DND-41 (cell line): ENCODE results near the gene RFNG.

Source experiments
- ATAC-seq: fragments of 200-7000 bp; cut with Tn5 transposase; 3 replicates; pipeline ENCODE4 v1.9.1; 2021; ENCODE audit warnings: low read depth; ENCODE audit not compliant: insufficient read depth
- DNase-seq: peaks from one replicate; pipeline ENCODE4 v3.0.0-alpha.2; 2020
- H2AFZ ChIP-seq: 2 replicates; pipeline ENCODE4 v1.6.0; 2012; ENCODE audit warnings: low read depth, low read length
- H3K27ac ChIP-seq: 2 replicates; pipeline ENCODE4 v1.5.1; 2012; ENCODE audit warnings: low read length, inconsistent platforms
- H3K27me3 ChIP-seq: fragments of 200-600 bp; sonication (generic); 2 replicates; pipeline ENCODE4 v1.6.0; 2012; ENCODE audit warnings: low read length, mild to moderate bottlenecking, inconsistent platforms; ENCODE audit not compliant: insufficient read depth, poor library complexity
- H3K36me3 ChIP-seq: 2 replicates; pipeline ENCODE4 v1.5.1; 2012; ENCODE audit warnings: low read length, inconsistent platforms; ENCODE audit not compliant: insufficient read depth
- H3K4me1 ChIP-seq: 2 replicates; pipeline ENCODE4 v1.5.1; 2012; ENCODE audit warnings: mild to moderate bottlenecking, low read length; ENCODE audit not compliant: insufficient read depth
- H3K4me2 ChIP-seq: 2 replicates; pipeline ENCODE4 v1.6.0; 2012; ENCODE audit warnings: mild to moderate bottlenecking, moderate library complexity, low read length, inconsistent platforms; ENCODE audit not compliant: insufficient read depth
- H3K4me3 ChIP-seq, 2 experiments: fragments of 200-600 bp in 1 of 2; shearing (Covaris generic) in 1 of 2; 2 replicates each; pipeline ENCODE4 v1.5.1; 2012 to 2016; ENCODE audit warnings: inconsistent platforms in 2 of 2, low read length in 2 of 2, mild to moderate bottlenecking in 2 of 2, low read depth in 1 of 2, moderate library complexity in 1 of 2
- H3K79me2 ChIP-seq: 2 replicates; pipeline ENCODE4 v1.6.0; 2012; ENCODE audit warnings: low read length, inconsistent platforms; ENCODE audit not compliant: insufficient read depth
- H3K9ac ChIP-seq: 2 replicates; pipeline ENCODE4 v1.6.0; 2012; ENCODE audit warnings: low read depth, mild to moderate bottlenecking, inconsistent platforms, low read length, moderate library complexity
- H3K9me3 ChIP-seq: 2 replicates; pipeline ENCODE4 v1.5.1; 2012; ENCODE audit warnings: low read length, moderate library complexity, mild to moderate bottlenecking, inconsistent platforms; ENCODE audit not compliant: insufficient read depth, severe bottlenecking
- H4K20me1 ChIP-seq: 2 replicates; pipeline ENCODE4 v1.6.0; 2012; ENCODE audit warnings: low read length; ENCODE audit not compliant: insufficient read depth
- EZH2 ChIP-seq: IDR thresholded peaks from 3 replicates; pipeline ENCODE4 v1.6.1; 2012; ENCODE audit warnings: borderline replicate concordance, low read depth, mild to moderate bottlenecking, moderate library complexity, low read length, inconsistent platforms; ENCODE audit not compliant: severe bottlenecking
- TF ChIP-seq, protein P1 (sequence below): IDR thresholded peaks from 2 replicates; pipeline ENCODE4 v1.5.1; 2012; ENCODE audit warnings: borderline replicate concordance, low read length, moderate library complexity, mild to moderate bottlenecking; ENCODE audit not compliant: poor library complexity, severe bottlenecking; ENCODE audit errors: extremely low read depth

RFNG gene

DNA sequence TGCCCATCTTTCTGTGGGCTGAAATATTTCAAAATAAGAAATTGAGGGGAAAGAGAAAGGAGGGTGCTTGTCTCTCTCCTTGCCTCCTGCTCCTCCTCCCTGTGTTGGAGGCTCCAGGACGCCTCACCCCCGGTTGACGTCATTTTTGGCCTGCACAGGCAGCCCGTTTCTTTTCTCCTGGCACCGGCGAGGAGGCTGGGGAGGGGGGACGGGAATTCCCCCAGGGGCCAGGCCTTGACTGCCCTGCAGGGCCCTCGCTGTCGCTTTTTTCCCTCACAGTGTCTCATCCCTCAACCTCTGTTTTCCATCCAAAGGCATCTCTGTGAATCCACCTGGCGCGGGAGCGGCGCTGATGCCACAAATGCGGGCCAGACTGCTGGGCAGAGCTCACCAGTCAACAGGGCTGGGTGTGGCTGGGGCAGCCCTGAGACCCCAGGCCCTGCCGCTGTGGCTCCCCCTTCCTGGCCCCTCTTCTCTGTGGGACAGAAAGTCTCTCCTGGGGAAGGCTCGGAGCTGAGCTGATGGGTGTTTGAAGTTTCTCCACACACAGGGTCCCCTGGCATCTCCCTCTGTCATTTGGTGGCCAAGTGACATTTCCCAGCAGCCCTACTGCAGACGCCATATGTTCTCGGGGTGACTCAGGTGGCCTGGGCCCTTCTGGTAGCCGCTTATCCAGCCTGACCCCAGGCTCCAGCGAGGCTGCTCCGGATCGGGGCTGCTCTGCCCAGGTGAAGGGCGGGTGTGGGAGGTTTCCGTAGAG is 45.0 kb downstream of the RFNG start:
- H3K27me3 ChIP-seq, result no peaks in the 10 kb centered on the region
- no peak overlapping the region for H3K4me3 ChIP-seq
- DNase-seq (no peak), ATAC-seq (no peak)
- no peaks in the 10 kb centered on the region for H3K79me2 ChIP-seq
- no peak overlapping the region for H3K9ac ChIP-seq
- H4K20me1 ChIP-seq, result 0 out of 2 replicates have a peak, but pooled peaks cover 4% of the 10 kb centered on the region
- no peaks in the 10 kb centered on the region for H3K9me3 ChIP-seq
- no peak overlapping the region for H3K4me2 ChIP-seq
- H2AFZ ChIP-seq, result no peak overlapping the region
- H3K27ac ChIP-seq, result no peak overlapping the region
- H3K36me3 ChIP-seq, result no peaks in the 10 kb centered on the region
- TF ChIP-seq, protein P1, sequence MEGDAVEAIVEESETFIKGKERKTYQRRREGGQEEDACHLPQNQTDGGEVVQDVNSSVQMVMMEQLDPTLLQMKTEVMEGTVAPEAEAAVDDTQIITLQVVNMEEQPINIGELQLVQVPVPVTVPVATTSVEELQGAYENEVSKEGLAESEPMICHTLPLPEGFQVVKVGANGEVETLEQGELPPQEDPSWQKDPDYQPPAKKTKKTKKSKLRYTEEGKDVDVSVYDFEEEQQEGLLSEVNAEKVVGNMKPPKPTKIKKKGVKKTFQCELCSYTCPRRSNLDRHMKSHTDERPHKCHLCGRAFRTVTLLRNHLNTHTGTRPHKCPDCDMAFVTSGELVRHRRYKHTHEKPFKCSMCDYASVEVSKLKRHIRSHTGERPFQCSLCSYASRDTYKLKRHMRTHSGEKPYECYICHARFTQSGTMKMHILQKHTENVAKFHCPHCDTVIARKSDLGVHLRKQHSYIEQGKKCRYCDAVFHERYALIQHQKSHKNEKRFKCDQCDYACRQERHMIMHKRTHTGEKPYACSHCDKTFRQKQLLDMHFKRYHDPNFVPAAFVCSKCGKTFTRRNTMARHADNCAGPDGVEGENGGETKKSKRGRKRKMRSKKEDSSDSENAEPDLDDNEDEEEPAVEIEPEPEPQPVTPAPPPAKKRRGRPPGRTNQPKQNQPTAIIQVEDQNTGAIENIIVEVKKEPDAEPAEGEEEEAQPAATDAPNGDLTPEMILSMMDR, result no peak
- no peak for TF ChIP-seq EZH2
- H3K4me1 ChIP-seq, result no peaks in the 10 kb centered on the region

DNA sequence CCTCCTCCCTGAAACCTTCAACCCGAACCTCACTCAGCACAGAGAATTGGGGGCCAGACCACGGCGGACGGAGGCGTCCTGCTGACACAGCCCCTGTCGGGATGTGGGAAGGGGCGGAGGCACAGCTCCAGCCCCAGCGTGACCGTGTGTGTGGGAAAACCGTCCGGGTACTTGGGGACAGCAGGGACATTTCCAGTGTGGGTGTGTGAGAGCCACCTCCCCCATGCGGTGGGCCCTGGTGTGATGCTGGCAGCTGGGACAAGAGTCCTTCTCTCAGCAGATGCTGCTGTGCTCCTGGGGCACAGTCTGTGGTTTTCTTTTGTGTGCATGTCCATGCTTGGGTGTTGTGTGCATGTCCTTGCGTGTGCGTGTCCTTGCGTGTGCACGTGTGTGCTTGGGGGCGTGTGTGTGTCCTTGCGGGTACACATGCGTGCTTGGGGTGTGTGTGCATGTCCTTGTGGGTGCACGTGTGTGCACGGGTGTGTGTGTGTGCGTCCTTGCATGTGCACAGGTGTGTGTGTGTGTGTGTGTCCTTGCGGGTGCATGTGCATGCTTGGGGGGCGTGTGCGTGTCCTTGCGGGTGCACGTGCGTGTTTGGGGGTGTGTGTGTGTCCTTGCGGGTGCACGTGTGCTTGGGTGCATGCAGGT is 45.8 kb downstream of the RFNG start:
- H3K79me2 ChIP-seq, result no peaks in the 10 kb centered on the region
- no peak; the same call in 2 of the 3 replicates for ATAC-seq
- H3K27me3 ChIP-seq, result no peaks in the 10 kb centered on the region
- H2AFZ ChIP-seq, result no peak overlapping the region
- H3K9ac ChIP-seq, result no peak overlapping the region
- TF ChIP-seq, protein P1, result no peak
- no peak for TF ChIP-seq EZH2
- H3K27ac ChIP-seq, result no peak overlapping the region
- H3K4me3 ChIP-seq, result no peak overlapping the region
- H4K20me1 ChIP-seq, result peaks cover 9% of the 10 kb centered on the region; the same call in 1 of the 2 replicates
- H3K4me1 ChIP-seq, result no peaks in the 10 kb centered on the region
- no peak overlapping the region for H3K4me2 ChIP-seq
- H3K36me3 ChIP-seq, result no peaks in the 10 kb centered on the region
- H3K9me3 ChIP-seq, result no peaks in the 10 kb centered on the region
- DNase-seq, result no peak

DNA sequence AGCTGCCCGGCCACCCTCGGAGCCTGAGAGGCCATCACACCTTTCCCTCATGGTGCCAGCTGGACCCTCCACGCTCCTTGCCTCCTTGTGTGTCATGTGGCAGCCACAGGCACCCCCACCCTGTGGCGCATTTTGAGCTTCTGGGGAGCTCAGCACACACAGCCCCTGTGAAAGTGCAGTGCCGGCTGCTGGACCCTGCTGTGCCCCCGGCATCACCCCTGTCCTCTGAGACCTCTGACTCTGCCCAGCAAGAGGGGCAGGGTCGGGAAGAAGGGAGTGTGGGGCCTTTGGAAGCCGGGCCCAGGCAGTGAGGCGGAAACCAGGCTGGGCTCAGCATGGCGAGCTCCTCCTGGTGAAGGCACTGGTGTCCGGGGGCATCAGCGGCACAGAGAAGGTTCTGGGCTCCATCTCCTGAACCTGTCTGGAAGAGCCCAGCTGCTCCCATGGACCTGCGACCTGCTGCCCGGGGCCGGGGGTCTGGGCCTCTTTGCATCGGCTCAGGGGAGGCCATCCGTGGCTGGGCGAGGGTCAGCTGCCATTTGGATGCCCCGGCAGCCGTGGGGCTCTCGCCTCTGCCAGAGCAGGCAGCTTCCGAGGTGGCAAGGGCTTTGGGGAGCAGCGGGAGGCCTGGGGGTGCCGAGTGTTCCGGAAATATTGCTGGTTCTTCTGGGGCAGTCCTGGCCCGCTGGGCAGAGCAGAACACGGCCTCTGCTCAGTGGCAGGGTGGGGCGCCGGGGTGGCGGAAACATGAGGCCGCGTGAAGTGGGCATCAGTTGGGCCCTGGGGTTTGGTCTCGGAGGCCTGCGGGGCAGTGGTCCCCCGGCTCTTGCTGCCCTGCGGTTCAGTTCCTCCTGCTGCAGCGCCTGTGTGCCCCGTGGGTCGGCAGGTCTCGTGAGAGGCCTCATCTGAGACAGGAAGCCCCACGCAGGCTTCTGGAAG is 46.8 kb downstream of the RFNG start:
- Histone ChIP-seq H2AFZ (no peak overlapping the region), H3K9me3 (no peaks in the 10 kb centered on the region), H3K36me3 (no peaks in the 10 kb centered on the region), H3K9ac (no peak overlapping the region), H3K27ac (no peak overlapping the region), H3K4me2 (no peak overlapping the region), H3K4me1 (no peaks in the 10 kb centered on the region), H4K20me1 (peaks cover 9% of the 10 kb centered on the region; the same call in 1 of the 2 replicates), H3K27me3 (no peaks in the 10 kb centered on the region), H3K79me2 (no peaks in the 10 kb centered on the region), H3K4me3 (no peak overlapping the region)
- TF ChIP-seq, protein P1, result no peak
- no peak for TF ChIP-seq EZH2
- ATAC-seq, result no peak
- no peak for DNase-seq
